Hindlimb muscle (tissue), 1 donor: Measurements from ENCODE around the gene RELT. TPM values are rescaled to one million over a fixed set of nuclear protein-coding genes. Genes with fewer than 3 reads are reported as not detected.

ENCODE experiments used
- DNase-seq: peaks from one replicate; pipeline ENCODE4 v3.0.0-alpha.2; 2013
- polyA plus RNA-seq: library from polyadenylated mRNA; unstranded; fragments of 120-200 nt; gene quantifications from one replicate; pipeline ENCODE4 v1.2.1, GENCODE V29; 2013; ENCODE audit not compliant: insufficient read length

Gene RELT
- polyA plus RNA-seq, 1 donor = 3.6 TPM

- DNase-seq = no peak
These were observed 63.0 kb downstream of the RELT start for GRCh38 chr11:73439002-73439843.

- DNase-seq = no peak
These were observed 69.8 kb downstream of the RELT start for GRCh38 chr11:73445980-73446379.

- no peak for DNase-seq
These were observed 70.6 kb downstream of the RELT start for GRCh38 chr11:73446766-73447165.

Other genes starting within 250 kb of the RELT start
- 27.4 TPM for gene FCHSD2, start 234.1 kb upstream of the RELT start, polyA plus RNA-seq
- gene P2RY2, start 158.1 kb upstream of the RELT start, polyA plus RNA-seq = 2.7 TPM
- gene P2RY6, start 104.1 kb upstream of the RELT start, polyA plus RNA-seq = 2.4 TPM
- gene ARHGEF17, start 68.1 kb upstream of the RELT start, polyA plus RNA-seq = 60.3 TPM
- gene FAM168A, start 221.7 kb downstream of the RELT start, polyA plus RNA-seq = 24.2 TPM